Measurements from ENCODE around the gene CEND1.

GRCh38 chr11:800473-800872, 10.6 kb upstream of the CEND1 start:
- TF ChIP-seq, protein P1, sequence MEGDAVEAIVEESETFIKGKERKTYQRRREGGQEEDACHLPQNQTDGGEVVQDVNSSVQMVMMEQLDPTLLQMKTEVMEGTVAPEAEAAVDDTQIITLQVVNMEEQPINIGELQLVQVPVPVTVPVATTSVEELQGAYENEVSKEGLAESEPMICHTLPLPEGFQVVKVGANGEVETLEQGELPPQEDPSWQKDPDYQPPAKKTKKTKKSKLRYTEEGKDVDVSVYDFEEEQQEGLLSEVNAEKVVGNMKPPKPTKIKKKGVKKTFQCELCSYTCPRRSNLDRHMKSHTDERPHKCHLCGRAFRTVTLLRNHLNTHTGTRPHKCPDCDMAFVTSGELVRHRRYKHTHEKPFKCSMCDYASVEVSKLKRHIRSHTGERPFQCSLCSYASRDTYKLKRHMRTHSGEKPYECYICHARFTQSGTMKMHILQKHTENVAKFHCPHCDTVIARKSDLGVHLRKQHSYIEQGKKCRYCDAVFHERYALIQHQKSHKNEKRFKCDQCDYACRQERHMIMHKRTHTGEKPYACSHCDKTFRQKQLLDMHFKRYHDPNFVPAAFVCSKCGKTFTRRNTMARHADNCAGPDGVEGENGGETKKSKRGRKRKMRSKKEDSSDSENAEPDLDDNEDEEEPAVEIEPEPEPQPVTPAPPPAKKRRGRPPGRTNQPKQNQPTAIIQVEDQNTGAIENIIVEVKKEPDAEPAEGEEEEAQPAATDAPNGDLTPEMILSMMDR (IDR thresholded peaks at IDR 0.05) = no peak
- no peak for TF ChIP-seq POLR2A (IDR thresholded peaks at IDR 0.05)

All from prostate gland (tissue), 2 donors.